Activated naive CD8-positive, alpha-beta T cell treated with anti-CD3 and anti-CD28 coated beads, Interleukin-2, amount 50 U/mL, for 24 hours (primary cell): ENCODE data around the gene GOLGA8T.
"Not testable (repeated sequence)": the region's sequence is repeated elsewhere in the genome, so short reads cannot be mapped to it uniquely, and the experiment has no call there.

Source experiments
- ATAC-seq: fragments of 150-1000 bp; cut with Tn5 transposase; one replicate; pipeline ENCODE4 v1.10.0; 2021
- DNase-seq: peaks from one replicate; pipeline ENCODE4 v3.0.0; 2021
- H3K27ac Mint-ChIP-seq: one replicate; pipeline ENCODE4 v1.8.0; 2021; ENCODE audit warnings: mild to moderate bottlenecking, mixed read lengths
- H3K27me3 Mint-ChIP-seq: one replicate; pipeline ENCODE4 v1.8.0; 2021; ENCODE audit warnings: mixed read lengths
- H3K36me3 Mint-ChIP-seq: one replicate; pipeline ENCODE4 v1.8.0; 2021; ENCODE audit warnings: low read depth, mixed read lengths
- H3K4me1 Mint-ChIP-seq: one replicate; pipeline ENCODE4 v1.8.0; 2021; ENCODE audit warnings: mixed read lengths
- H3K4me3 Mint-ChIP-seq: one replicate; pipeline ENCODE4 v1.8.0; 2021; ENCODE audit warnings: mild to moderate bottlenecking, moderate library complexity, mixed read lengths
- H3K9me3 Mint-ChIP-seq: one replicate; pipeline ENCODE4 v1.8.0; 2021; ENCODE audit warnings: mixed read lengths

GOLGA8T gene

DNA sequence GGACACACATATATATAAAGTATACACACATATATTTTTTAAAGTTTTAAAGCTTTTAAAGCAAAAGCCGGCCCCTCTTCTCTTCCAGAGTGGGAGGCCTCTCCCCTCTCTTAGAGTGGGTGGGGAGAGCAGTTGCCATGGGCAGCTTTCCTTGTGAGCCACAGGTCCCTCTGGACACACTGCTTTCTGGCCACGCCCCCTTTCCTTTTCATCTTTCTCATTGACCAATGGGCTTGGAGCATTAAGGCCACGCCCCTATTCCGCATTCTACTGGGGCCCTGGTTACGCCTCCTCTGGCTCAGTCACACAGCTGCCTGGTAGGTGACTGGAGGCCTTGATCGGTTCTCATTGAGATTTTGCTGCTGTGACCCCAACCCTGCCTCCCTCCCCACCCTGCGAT lies at the start of gene GOLGA8T:
Gene GOLGA8T (plus strand): TSS at position 301 of the 400 bp plus-strand sequence. CDS start 98 bp downstream, at position 399.
- H3K27me3 Mint-ChIP-seq, H3K4me3 Mint-ChIP-seq, H3K9me3 Mint-ChIP-seq, ATAC-seq, H3K4me1 Mint-ChIP-seq, H3K27ac Mint-ChIP-seq, DNase-seq, H3K36me3 Mint-ChIP-seq: not testable (repeated sequence)

DNA sequence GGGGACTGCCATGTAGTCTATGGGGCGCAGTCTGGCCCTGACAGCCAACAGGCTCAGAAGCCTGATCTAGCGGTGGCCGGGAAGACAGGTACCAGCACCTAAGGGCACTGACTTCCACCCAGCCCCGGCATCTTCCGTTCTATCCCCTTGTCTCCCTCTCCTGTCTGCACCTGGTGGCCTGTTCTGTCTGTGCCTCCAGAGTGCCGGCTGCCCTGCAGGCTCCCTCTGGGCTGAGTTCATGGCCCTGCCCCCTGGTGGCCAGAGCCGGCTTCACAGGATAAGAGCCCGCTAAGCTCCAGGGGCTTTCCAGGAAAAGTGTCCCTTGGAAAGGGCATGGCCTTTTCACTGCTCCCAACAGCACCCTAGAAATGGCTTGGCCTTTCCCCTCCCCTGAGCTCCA lies 37.0 kb upstream of the GOLGA8T start:
- not testable (repeated sequence) for H3K4me1 Mint-ChIP-seq, H3K27me3 Mint-ChIP-seq, H3K4me3 Mint-ChIP-seq, DNase-seq, H3K27ac Mint-ChIP-seq, H3K9me3 Mint-ChIP-seq, H3K36me3 Mint-ChIP-seq
- peak; percentile 76 for ATAC-seq

DNA sequence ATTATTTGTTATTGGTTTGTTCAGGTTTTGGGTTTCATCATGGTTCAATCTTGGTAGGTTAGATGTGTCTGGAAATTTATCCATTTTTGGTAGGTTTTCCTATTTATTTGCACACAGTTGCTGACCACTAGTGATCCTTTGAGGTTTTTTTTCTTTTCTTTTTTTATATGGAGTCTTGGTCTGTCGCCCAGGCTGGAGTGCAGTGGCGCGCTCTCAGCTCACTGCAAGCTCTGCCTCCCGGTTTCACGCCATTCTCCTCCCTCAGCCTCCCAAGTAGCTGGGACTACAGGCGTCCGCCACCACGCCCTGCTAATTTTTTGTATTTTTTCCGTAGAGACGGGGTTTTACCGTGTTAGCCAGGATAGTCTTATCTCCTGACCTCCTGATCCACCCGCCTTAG lies 32.0 kb upstream of the GOLGA8T start:
- H3K4me3 Mint-ChIP-seq, H3K36me3 Mint-ChIP-seq, H3K27ac Mint-ChIP-seq, DNase-seq, H3K9me3 Mint-ChIP-seq, ATAC-seq, H3K27me3 Mint-ChIP-seq, H3K4me1 Mint-ChIP-seq: not testable (repeated sequence)

DNA sequence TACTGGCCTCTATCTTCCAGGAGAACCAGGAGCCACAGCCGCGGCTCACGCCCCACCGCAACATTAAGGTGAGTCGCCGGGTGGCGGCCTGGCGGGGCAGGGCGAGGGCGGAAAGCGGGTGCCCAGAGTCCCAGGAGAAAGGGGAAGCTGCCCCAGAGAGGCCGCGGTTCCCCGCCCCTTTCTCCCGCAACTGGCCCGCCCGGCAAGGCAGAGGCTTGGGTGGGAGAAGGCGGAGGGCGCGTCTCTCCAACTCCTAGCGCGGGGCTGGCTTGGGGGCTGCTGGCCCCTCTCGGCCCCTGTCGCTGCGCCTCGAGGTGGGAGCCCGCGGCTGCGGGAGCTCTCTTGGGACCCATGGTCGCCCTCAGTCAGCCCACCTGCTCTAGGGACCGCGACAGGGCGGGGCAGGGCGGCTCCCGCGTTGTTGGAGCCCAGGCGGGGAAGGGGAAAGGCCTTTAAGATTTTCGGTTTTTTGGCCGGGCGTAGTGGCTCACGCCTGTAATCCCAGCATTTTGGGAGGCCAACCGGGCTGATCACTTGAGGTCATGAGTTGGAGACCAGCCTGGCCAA lies 30.8 kb upstream of the GOLGA8T start:
- H3K27me3 Mint-ChIP-seq, H3K27ac Mint-ChIP-seq, H3K36me3 Mint-ChIP-seq, DNase-seq, H3K4me1 Mint-ChIP-seq, H3K9me3 Mint-ChIP-seq, H3K4me3 Mint-ChIP-seq: not testable (repeated sequence)
- peak; percentile 52 for ATAC-seq

DNA sequence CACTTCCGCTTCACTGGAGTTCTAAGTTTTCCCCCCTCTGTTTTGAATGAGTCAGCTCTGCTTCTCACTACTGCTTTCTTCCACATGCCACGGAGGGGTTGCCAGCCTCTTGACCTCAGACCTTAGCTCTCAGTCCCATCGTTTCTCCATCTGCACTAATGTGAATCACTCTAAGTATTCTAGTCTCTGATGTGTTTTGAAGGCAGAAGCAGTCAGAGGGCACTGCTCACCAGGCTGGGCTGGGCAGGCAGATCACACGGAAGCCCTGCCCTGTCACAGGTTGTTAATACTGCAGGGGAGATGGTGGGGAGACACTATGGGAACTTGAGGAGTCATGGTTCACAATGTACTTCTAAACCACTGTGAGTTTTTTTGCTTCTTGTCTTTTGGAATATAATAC lies 24.3 kb upstream of the GOLGA8T start:
- H3K27ac Mint-ChIP-seq, H3K27me3 Mint-ChIP-seq, DNase-seq, H3K36me3 Mint-ChIP-seq, H3K4me1 Mint-ChIP-seq, H3K4me3 Mint-ChIP-seq, H3K9me3 Mint-ChIP-seq: not testable (repeated sequence)
- ATAC-seq: peak; percentile 33

- H3K27me3 Mint-ChIP-seq, H3K9me3 Mint-ChIP-seq, ATAC-seq, H3K4me1 Mint-ChIP-seq, H3K27ac Mint-ChIP-seq, H3K4me3 Mint-ChIP-seq, DNase-seq, H3K36me3 Mint-ChIP-seq: not testable (repeated sequence)
Observed at GRCh38 chr15:30130066-30130465, 4.8 kb upstream of the GOLGA8T start.

- H3K4me3 Mint-ChIP-seq, H3K36me3 Mint-ChIP-seq, H3K27me3 Mint-ChIP-seq, H3K9me3 Mint-ChIP-seq, H3K27ac Mint-ChIP-seq, ATAC-seq, H3K4me1 Mint-ChIP-seq, DNase-seq: not testable (repeated sequence)
Observed at GRCh38 chr15:30143246-30143645, 8.4 kb downstream of the GOLGA8T start.

DNA sequence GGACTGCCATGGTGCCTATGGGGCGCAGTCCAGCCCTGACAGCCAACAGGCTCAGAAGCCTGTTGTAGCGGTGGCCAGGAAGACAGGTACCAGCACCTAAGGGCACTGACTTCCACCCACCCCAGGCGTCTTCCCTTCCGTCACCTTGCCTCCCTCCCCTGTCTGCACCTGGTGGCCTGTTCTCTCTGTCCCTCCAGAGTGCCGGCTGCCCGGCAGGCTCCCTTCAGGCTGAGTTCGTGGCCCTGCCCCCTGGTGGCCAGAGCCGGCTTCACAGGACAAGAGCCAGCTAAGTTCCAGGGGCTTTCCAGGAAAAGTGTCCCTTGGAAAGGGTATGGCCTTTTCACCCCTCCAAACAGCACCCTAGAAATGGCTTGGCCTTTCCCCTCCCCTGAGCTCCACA lies 15.0 kb downstream of the GOLGA8T start:
- not testable (repeated sequence) for H3K4me3 Mint-ChIP-seq, ATAC-seq, H3K27me3 Mint-ChIP-seq, H3K27ac Mint-ChIP-seq, H3K36me3 Mint-ChIP-seq, H3K4me1 Mint-ChIP-seq, H3K9me3 Mint-ChIP-seq, DNase-seq

DNA sequence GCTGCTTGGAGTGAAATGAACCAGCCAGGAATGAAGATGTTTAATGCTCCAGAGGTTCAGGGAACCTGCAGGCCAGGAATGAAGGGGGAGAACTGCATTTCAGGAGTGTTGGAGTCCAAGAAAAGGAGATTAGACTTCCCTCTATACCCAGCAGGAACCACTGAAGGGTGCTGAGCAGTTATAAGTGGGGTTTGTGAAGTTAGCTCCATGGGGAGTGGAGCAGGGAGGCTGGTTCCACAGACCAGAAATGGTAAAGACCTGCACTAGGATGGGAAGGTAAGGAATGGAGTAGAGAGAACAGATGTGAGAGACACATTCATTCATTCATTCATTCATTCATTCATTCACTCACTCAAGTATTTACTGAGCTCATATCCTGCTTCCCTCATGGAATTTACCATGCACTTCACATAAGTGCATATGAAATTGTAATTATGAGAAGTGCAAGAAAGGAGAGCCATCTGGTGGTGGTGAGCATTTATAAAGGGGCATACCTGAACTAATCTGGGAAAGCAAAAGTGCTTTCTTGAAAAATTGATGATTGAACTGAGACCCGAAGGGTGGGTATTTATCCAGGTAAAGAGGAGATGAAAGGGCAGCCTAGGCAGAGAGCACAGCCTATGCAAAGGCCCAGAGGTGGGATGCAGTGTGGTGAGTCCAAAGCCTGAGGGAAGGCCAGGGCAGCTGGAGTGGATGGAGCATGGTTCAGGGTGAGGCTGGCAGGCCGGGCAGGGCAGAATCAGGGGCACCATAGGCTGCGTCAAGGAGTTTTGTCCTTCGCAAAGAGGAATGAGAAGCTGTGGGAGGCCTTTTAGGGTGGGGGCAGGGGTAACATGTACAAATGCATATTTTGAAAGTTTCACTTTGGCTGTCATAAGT lies 27.9 kb downstream of the GOLGA8T start:
- not testable (repeated sequence) for H3K27ac Mint-ChIP-seq, ATAC-seq, H3K36me3 Mint-ChIP-seq

GRCh38 chr15:30163759-30164158 lies 28.9 kb downstream of the GOLGA8T start:
- not testable (repeated sequence) for H3K4me1 Mint-ChIP-seq, H3K4me3 Mint-ChIP-seq, DNase-seq, ATAC-seq, H3K27me3 Mint-ChIP-seq, H3K36me3 Mint-ChIP-seq, H3K27ac Mint-ChIP-seq, H3K9me3 Mint-ChIP-seq

More for the DNA sequence above, 27.9 kb downstream of the GOLGA8T start:
- not testable (repeated sequence) for H3K4me1 Mint-ChIP-seq, H3K4me3 Mint-ChIP-seq, H3K27me3 Mint-ChIP-seq, DNase-seq, H3K9me3 Mint-ChIP-seq

GRCh38 chr15:30164257-30164656 lies 29.4 kb downstream of the GOLGA8T start:
- H3K9me3 Mint-ChIP-seq, H3K27ac Mint-ChIP-seq, DNase-seq, H3K27me3 Mint-ChIP-seq, H3K36me3 Mint-ChIP-seq, H3K4me3 Mint-ChIP-seq, H3K4me1 Mint-ChIP-seq: not testable (repeated sequence)
- ATAC-seq: peak; percentile 60

- not testable (repeated sequence) for H3K9me3 Mint-ChIP-seq, DNase-seq, H3K36me3 Mint-ChIP-seq, H3K4me3 Mint-ChIP-seq, ATAC-seq, H3K27me3 Mint-ChIP-seq, H3K27ac Mint-ChIP-seq, H3K4me1 Mint-ChIP-seq
Observed at GRCh38 chr15:30167403-30167802, 32.6 kb downstream of the GOLGA8T start.

DNA sequence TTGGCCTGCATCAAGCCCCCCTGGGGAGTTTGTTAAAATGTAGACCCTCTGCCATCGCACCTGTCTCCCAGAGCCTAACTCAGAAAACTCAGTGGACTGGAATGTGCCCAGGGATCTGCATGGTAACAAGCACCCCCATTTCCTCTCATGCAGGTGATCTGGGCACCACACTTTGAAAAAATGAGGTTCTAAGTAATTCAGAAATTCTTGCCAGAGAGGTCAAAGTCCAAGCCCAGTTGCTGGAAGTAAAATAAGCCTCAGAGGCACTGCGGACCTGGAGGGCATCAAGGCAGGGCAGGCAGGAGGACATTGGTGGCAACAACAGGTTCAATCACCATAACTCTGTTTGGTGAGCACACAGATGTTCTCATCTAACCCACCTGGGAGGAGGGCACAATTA lies 33.0 kb downstream of the GOLGA8T start:
- H3K27me3 Mint-ChIP-seq, H3K4me3 Mint-ChIP-seq, H3K9me3 Mint-ChIP-seq, H3K36me3 Mint-ChIP-seq, H3K27ac Mint-ChIP-seq, DNase-seq, ATAC-seq, H3K4me1 Mint-ChIP-seq: not testable (repeated sequence)

DNA sequence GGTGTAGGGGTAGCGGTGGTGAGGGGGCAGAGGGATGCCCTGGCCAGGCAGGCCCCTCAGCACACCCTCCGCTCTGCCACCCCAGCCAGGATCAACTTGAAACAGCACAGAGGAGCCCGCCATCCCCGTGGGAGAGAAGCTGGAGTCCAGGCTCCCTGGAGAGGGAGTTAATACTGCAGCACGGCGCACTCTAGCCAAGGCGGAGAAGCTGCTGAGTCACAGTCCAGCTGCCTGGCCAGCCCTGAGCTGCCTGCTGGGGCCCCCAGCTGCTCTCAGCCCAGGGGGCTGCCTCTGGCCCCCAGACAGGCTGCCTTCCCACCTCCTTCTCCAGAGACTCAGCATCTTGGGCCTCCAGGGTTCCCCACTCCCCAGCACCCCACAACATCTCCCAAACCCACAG lies 36.6 kb downstream of the GOLGA8T start:
- H3K4me1 Mint-ChIP-seq, DNase-seq, H3K36me3 Mint-ChIP-seq, H3K27ac Mint-ChIP-seq, H3K9me3 Mint-ChIP-seq, H3K27me3 Mint-ChIP-seq, ATAC-seq, H3K4me3 Mint-ChIP-seq: not testable (repeated sequence)

DNA sequence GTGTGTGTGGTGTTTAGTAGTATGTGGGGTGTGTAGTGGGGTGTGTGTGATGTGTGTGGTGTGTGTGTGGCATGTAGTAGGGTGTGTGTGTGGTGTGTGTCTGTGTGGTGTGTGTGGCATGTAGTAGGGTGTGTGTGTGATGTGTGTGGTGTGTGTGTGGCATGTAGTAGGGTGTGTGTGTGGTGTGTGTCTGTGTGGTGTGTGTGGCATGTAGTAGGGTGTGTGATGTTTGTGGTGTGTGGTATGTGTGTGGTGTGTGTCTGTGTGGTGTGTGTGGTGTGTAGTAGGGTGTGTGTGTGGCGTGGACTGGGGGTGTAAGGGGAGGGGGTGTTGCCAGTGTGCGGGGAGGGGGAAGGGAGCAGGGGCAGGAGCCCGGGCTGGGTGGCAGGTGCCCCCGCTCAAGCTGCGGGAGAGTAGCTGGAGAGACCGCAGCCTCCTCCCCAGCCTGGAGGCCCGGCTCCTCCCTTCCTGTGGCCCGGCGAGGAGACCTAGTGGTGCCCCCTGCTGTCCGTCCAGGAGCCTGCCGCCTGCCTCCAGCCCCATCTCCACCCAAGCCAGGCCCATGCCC lies 38.3 kb downstream of the GOLGA8T start:
- not testable (repeated sequence) for H3K27ac Mint-ChIP-seq, H3K27me3 Mint-ChIP-seq, H3K4me3 Mint-ChIP-seq, H3K9me3 Mint-ChIP-seq, H3K36me3 Mint-ChIP-seq, H3K4me1 Mint-ChIP-seq
- DNase-seq: peak; percentile 88
- peak; percentile 82 for ATAC-seq
